HepG2 (cell line): ENCODE results near the gene NINL. TPM values are rescaled to one million over a fixed set of nuclear protein-coding genes. Genes with fewer than 3 reads are reported as not detected.

ENCODE experiments used
- ARNTL ChIP-seq: sonication (generic); formaldehyde crosslinking; IDR thresholded peaks from 2 replicates; pipeline ENCODE4 v1.4.0; 2020; ENCODE audit warnings: mild to moderate bottlenecking, missing genetic modification reagents
- CBFB ChIP-seq: sonication (generic); formaldehyde crosslinking; IDR thresholded peaks from 2 replicates; pipeline ENCODE4 v1.4.0; 2020; ENCODE audit warnings: missing genetic modification reagents
- KAT7 ChIP-seq: IDR thresholded peaks from 2 replicates; pipeline ENCODE4 v1.6.1; 2018; ENCODE audit warnings: borderline replicate concordance, missing compliant biosample characterization
- KDM4B ChIP-seq: sonication (generic); formaldehyde crosslinking; IDR thresholded peaks from 2 replicates; pipeline ENCODE4 v1.4.0; 2020; ENCODE audit warnings: missing genetic modification reagents
- NFYC ChIP-seq: IDR thresholded peaks from 2 replicates; pipeline ENCODE4 v1.6.1; 2016; ENCODE audit warnings: missing genetic modification reagents, missing compliant biosample characterization
- NR2F2 ChIP-seq: IDR thresholded peaks from 2 replicates; pipeline ENCODE4 v1.6.1; 2012; ENCODE audit warnings: low read depth, inconsistent platforms, borderline replicate concordance
- POGZ ChIP-seq: sonication (generic); formaldehyde crosslinking; IDR thresholded peaks from 2 replicates; pipeline ENCODE4 v1.4.0; 2020; ENCODE audit warnings: mild to moderate bottlenecking, missing genetic modification reagents
- SPEN ChIP-seq: sonication (generic); formaldehyde crosslinking; IDR thresholded peaks from 2 replicates; pipeline ENCODE4 v1.5.1; 2020; ENCODE audit warnings: low read depth, mild to moderate bottlenecking, missing genetic modification reagents
- ZBED4 ChIP-seq: sonication (generic); formaldehyde crosslinking; IDR thresholded peaks from 2 replicates; pipeline ENCODE4 v1.4.0; 2020; ENCODE audit warnings: missing genetic modification reagents, borderline replicate concordance
- ZBTB33 ChIP-seq: sonication (generic); formaldehyde crosslinking; IDR thresholded peaks from 2 replicates; pipeline ENCODE4 v1.4.0; 2020; ENCODE audit warnings: missing genetic modification reagents
- ZNF121 ChIP-seq: sonication (generic); formaldehyde crosslinking; IDR thresholded peaks from 2 replicates; pipeline ENCODE4 v1.5.0; 2020; ENCODE audit warnings: mild to moderate bottlenecking, missing genetic modification reagents
- ZNF253 ChIP-seq: sonication (generic); formaldehyde crosslinking; IDR thresholded peaks from 2 replicates; pipeline ENCODE4 v1.8.0; 2022; ENCODE audit warnings: mild to moderate bottlenecking, missing genetic modification reagents, borderline replicate concordance
- ZNF350 ChIP-seq: sonication (generic); formaldehyde crosslinking; IDR thresholded peaks from 2 replicates; pipeline ENCODE4 v1.4.0; 2020; ENCODE audit warnings: mild to moderate bottlenecking, low read depth, missing genetic modification reagents, borderline replicate concordance
- ZNF543 ChIP-seq: sonication (generic); formaldehyde crosslinking; IDR thresholded peaks from 2 replicates; pipeline ENCODE4 v1.4.0; 2020; ENCODE audit warnings: mild to moderate bottlenecking, missing genetic modification reagents
- ZNF572 ChIP-seq: sonication (generic); formaldehyde crosslinking; IDR thresholded peaks from 2 replicates; pipeline ENCODE4 v1.5.1; 2020; ENCODE audit warnings: mild to moderate bottlenecking, missing genetic modification reagents
- ZNF574 ChIP-seq: sonication (generic); formaldehyde crosslinking; IDR thresholded peaks from 2 replicates; pipeline ENCODE4 v1.4.0; 2020; ENCODE audit warnings: missing genetic modification reagents
- ZNF597 ChIP-seq: sonication (generic); formaldehyde crosslinking; IDR thresholded peaks from 2 replicates; pipeline ENCODE4 v1.5.0; 2020; ENCODE audit warnings: missing genetic modification reagents
- ZNF724P ChIP-seq: sonication (generic); formaldehyde crosslinking; IDR thresholded peaks from 2 replicates; pipeline ENCODE4 v1.8.0; 2022; ENCODE audit warnings: missing genetic modification reagents, borderline replicate concordance
- ZNF772 ChIP-seq: sonication (generic); formaldehyde crosslinking; IDR thresholded peaks from 2 replicates; pipeline ENCODE4 v1.5.0; 2020; ENCODE audit warnings: mild to moderate bottlenecking, missing genetic modification reagents
- ZNF792 ChIP-seq: IDR thresholded peaks from 2 replicates; pipeline ENCODE4 v1.6.1; 2016
- ZNF879 ChIP-seq: sonication (generic); formaldehyde crosslinking; IDR thresholded peaks from 2 replicates; pipeline ENCODE4 v1.8.1; 2023; ENCODE audit warnings: missing genetic modification reagents
- polyA plus RNA-seq, 8 experiments: library from polyadenylated mRNA; depleted of rRNA in 3 of 8; stranded (reverse) in 7 of 8; unstranded in 1 of 8; fragments of >200 nt; fragmentation: Illumina TruSeq in 4 of 8; extraction: Trizol in 4 of 8; gene quantifications; 2 replicates each; pipeline versions ENCODE4 v1.2.1 to v1.2.3, GENCODE V29; 2011 to 2016; ENCODE audit warnings: low read depth in 4 of 8, missing spikeins in 1 of 8, mixed read lengths in 1 of 8; ENCODE audit not compliant: insufficient read depth in 1 of 8
- total RNA-seq, 5 experiments: library from RNA; depleted of rRNA; stranded (reverse); fragments of >200 nt; fragmentation: Illumina TruSeq; extraction: Trizol; gene quantifications; 2 replicates each; pipeline ENCODE4 v1.2.3, GENCODE V29; 2016; ENCODE audit warnings: low read depth in 1 of 5

NINL gene
- total and polyA plus RNA-seq, 2 of the 13 experiments (the other 11 are each of a cell fraction or from before 2014, with no cell fraction given): 32.3 to 34.3 TPM

- TF ChIP-seq CBFB (peak; percentile 82), ZNF572 (CRISPR knock-in tag) (peak; percentile 1; the same call in 1 of the 2 replicates), KAT7 (CRISPR knock-in tag) (peak; percentile 98; the same call in 1 of the 2 replicates), ZBED4 (CRISPR knock-in tag) (0 out of 2 replicates have a peak, but pooled peaks have one; percentile 81), NFYC (CRISPR knock-in tag) (no peak; the same call in 1 of the 2 replicates), ZNF792 (CRISPR knock-in tag) (peak; percentile 96), ZNF121 (CRISPR knock-in tag) (peak; percentile 93; the same call in 1 of the 2 replicates), ZNF772 (CRISPR knock-in tag) (peak; percentile 98), ZNF724P (peak; percentile 97), POGZ (peak; percentile 78), ZNF543 (CRISPR knock-in tag) (peak; percentile 77), ARNTL (CRISPR knock-in tag) (peak; percentile 82; the same call in 1 of the 2 replicates), NR2F2 (no peak; the same call in 1 of the 2 replicates), ZNF253 (CRISPR knock-in tag) (peak; percentile 98), ZNF574 (CRISPR knock-in tag) (peak; percentile 91), KDM4B (CRISPR knock-in tag) (peak; percentile 23), ZNF597 (CRISPR knock-in tag) (no peak), ZNF879 (CRISPR knock-in tag) (peak; percentile 99), ZNF350 (CRISPR knock-in tag) (peak; percentile 99), SPEN (CRISPR knock-in tag) (peak; percentile 93), ZBTB33 (CRISPR knock-in tag) (no peak; the same call in 1 of the 2 replicates)
Observed at GRCh38 chr20:25623736-25624499, 38.6 kb upstream of the NINL start, which contains the start of gene NANP (continued).
